IMR-90 (cell line): ENCODE measurements around the gene GNB2. TPM values are rescaled to one million over a fixed set of nuclear protein-coding genes. Genes with fewer than 3 reads are reported as not detected.

ENCODE experiments used
- ATAC-seq: fragments of 200-7000 bp; cut with Tn5 transposase; 2 replicates; pipeline ENCODE4 v1.9.1; 2020; ENCODE audit warnings: low read depth, mild to moderate bottlenecking, moderate library complexity
- BruUV-seq: library from RNA; stranded (reverse); fragments of 400-500 nt; replicated peaks from 2 replicates; lab custom pipeline; 2021; lab: Mats Ljungman, UMichigan
- CTCF ChIA-PET: fragments of 300-600 bp; formaldehyde crosslinking; extraction: SDS; loops from one replicate; lab custom pipeline; 2021; ENCODE audit warnings: antibody characterized with exemption; lab: Yijun Ruan, JAX
- POLR2A ChIA-PET: fragments of 300-600 bp; sonication (Branson Sonifier 250); formaldehyde crosslinking; loops from one replicate; lab custom pipeline; 2022; ENCODE audit warnings: antibody characterized with exemption; ENCODE audit not compliant: unreplicated experiment; lab: Charles Lee
- DNase-seq: peaks from one replicate; pipeline ENCODE4 v3.0.0; 2013
- H2AFZ ChIP-seq: replicated peaks from 2 replicates; pipeline ENCODE3; 2013; ENCODE audit warnings: low read length, mild to moderate bottlenecking; ENCODE audit not compliant: poor library complexity
- H2AK5ac ChIP-seq: 2 replicates; pipeline ENCODE4 v1.6.1; 2013; ENCODE audit warnings: low read depth, low read length, inconsistent platforms
- H2AK9ac ChIP-seq: replicated peaks from 2 replicates; pipeline ENCODE3; 2013; ENCODE audit warnings: mild to moderate bottlenecking, low read depth, low read length, moderate library complexity; ENCODE audit not compliant: poor library complexity
- H2BK120ac ChIP-seq: 2 replicates; pipeline ENCODE4 v1.6.1; 2013; ENCODE audit warnings: low read depth, low read length, inconsistent platforms
- H2BK15ac ChIP-seq: 3 replicates; pipeline ENCODE4 v1.6.1; 2013; ENCODE audit warnings: low read depth, low read length, inconsistent platforms
- H2BK20ac ChIP-seq: 2 replicates; pipeline ENCODE4 v1.6.1; 2013; ENCODE audit warnings: low read depth, mild to moderate bottlenecking, inconsistent platforms, low read length, moderate library complexity
- H2BK5ac ChIP-seq: 2 replicates; pipeline ENCODE4 v1.6.1; 2013; ENCODE audit warnings: mild to moderate bottlenecking, low read depth, low read length, inconsistent platforms; ENCODE audit not compliant: poor library complexity, severe bottlenecking
- H3K14ac ChIP-seq: replicated peaks from 2 replicates; pipeline ENCODE4 v1.6.1; 2013; ENCODE audit warnings: low read depth, low read length, inconsistent platforms
- H3K18ac ChIP-seq: 2 replicates; pipeline ENCODE4 v1.6.1; 2013; ENCODE audit warnings: low read depth, low read length, control low read depth
- H3K23ac ChIP-seq: 2 replicates; pipeline ENCODE4 v1.6.1; 2013; ENCODE audit warnings: low read depth, low read length, inconsistent platforms
- H3K27ac ChIP-seq: 2 replicates; pipeline ENCODE4 v1.5.1; 2013; ENCODE audit warnings: mild to moderate bottlenecking, control low read depth, low read length; ENCODE audit not compliant: insufficient read depth
- H3K27me3 ChIP-seq: 2 replicates; pipeline ENCODE4 v1.6.1; 2013; ENCODE audit warnings: low read length; ENCODE audit not compliant: control insufficient read depth, insufficient read depth
- H3K36me3 ChIP-seq: 2 replicates; pipeline ENCODE4 v1.6.1; 2013; ENCODE audit warnings: low read length, mixed read lengths; ENCODE audit not compliant: control insufficient read depth, insufficient read depth
- H3K4ac ChIP-seq: 2 replicates; pipeline ENCODE4 v1.6.1; 2013; ENCODE audit warnings: low read depth, low read length, inconsistent platforms
- H3K4me1 ChIP-seq: 2 replicates; pipeline ENCODE4 v1.6.1; 2013; ENCODE audit warnings: low read length, mixed read lengths; ENCODE audit not compliant: control insufficient read depth, insufficient read depth
- H3K4me2 ChIP-seq: 2 replicates; pipeline ENCODE4 v1.6.1; 2013; ENCODE audit warnings: low read depth, mild to moderate bottlenecking, control low read depth, low read length, moderate library complexity
- H3K4me3 ChIP-seq: 2 replicates; pipeline ENCODE4 v1.5.1; 2013; ENCODE audit warnings: low read depth, mild to moderate bottlenecking, control low read depth, low read length, moderate library complexity; ENCODE audit not compliant: insufficient read depth
- H3K56ac ChIP-seq: 2 replicates; pipeline ENCODE4 v1.6.1; 2013; ENCODE audit warnings: low read length, inconsistent platforms; ENCODE audit not compliant: insufficient read depth; ENCODE audit errors: extremely low read depth
- H3K79me1 ChIP-seq, 2 experiments: 2 replicates each; pipeline ENCODE4 v1.6.1; 2013; ENCODE audit warnings: low read length in 2 of 2, inconsistent platforms in 1 of 2, low read depth in 1 of 2
- H3K9ac ChIP-seq: 2 replicates; pipeline ENCODE4 v1.6.1; 2013; ENCODE audit warnings: low read depth, low read length, control low read depth
- H3K9me1 ChIP-seq: 2 replicates; pipeline ENCODE4 v1.6.1; 2013; ENCODE audit warnings: low read length, inconsistent platforms; ENCODE audit not compliant: insufficient read depth
- H3K9me3 ChIP-seq: 2 replicates; pipeline ENCODE4 v1.6.1; 2013; ENCODE audit warnings: low read length; ENCODE audit not compliant: control insufficient read depth, insufficient read depth
- H4K20me1 ChIP-seq: 2 replicates; pipeline ENCODE4 v1.6.1; 2013; ENCODE audit warnings: low read length, inconsistent platforms; ENCODE audit not compliant: insufficient read depth
- H4K5ac ChIP-seq: 2 replicates; pipeline ENCODE4 v1.6.1; 2013; ENCODE audit warnings: mild to moderate bottlenecking, low read depth, low read length, control low read depth
- H4K8ac ChIP-seq, 2 experiments: 2 replicates each; pipeline ENCODE4 v1.6.1; 2013; ENCODE audit warnings: low read depth in 2 of 2, low read length in 2 of 2, control low read depth in 1 of 2, inconsistent platforms in 1 of 2
- H4K91ac ChIP-seq: 2 replicates; pipeline ENCODE4 v1.6.1; 2013; ENCODE audit warnings: low read depth, low read length, inconsistent platforms; ENCODE audit not compliant: insufficient read depth
- BHLHE40 ChIP-seq: fragments of 150-350 bp; IDR thresholded peaks from 2 replicates; pipeline ENCODE4 v1.6.1; 2016; ENCODE audit warnings: mild to moderate bottlenecking, low read depth, low read length
- CTCF ChIP-seq: conservative IDR thresholded peaks from 2 replicates; pipeline ENCODE4 v1.5.1; 2012; ENCODE audit warnings: mild to moderate bottlenecking, low read depth, low read length, improper control_type of control experiment
- RAD21 ChIP-seq: IDR thresholded peaks from 2 replicates; pipeline ENCODE4 v1.6.1; 2012; ENCODE audit warnings: low read length, improper control_type of control experiment
- WGBS, 2 experiments: methylation state at CpG; one replicate each; pipeline versions ENCODE4 v1.1.5 to v1.1.7; 2013; ENCODE audit warnings: missing lambda C conversion rate in 2 of 2; ENCODE audit not compliant: insufficient read length in 1 of 2; ENCODE audit errors: extremely low coverage in 2 of 2; 5-methylcytosine and 5-hydroxymethylcytosine counted together
- dilution Hi-C: fragments of 300-500 bp; cut with HindIII; formaldehyde crosslinking; loops from one replicate; pipeline ENCODE4 v1.14.3; 2018; ENCODE audit warnings: low sequenced_read_pairs; ENCODE audit not compliant: unreplicated experiment
- in situ Hi-C: fragments of 300-500 bp; cut with MboI; formaldehyde crosslinking; loops from 3 replicates; pipeline ENCODE4 v1.14.3; 2019; ENCODE audit warnings: low sequenced_read_pairs, inconsistent platforms, mixed read lengths
- intact Hi-C: fragments of 100-400 bp; cut with micrococcal nuclease; formaldehyde crosslinking; loops from 2 replicates; pipeline ENCODE4 v1.10.0; 2022
- polyA plus RNA-seq, 3 experiments: library from polyadenylated mRNA; depleted of rRNA; stranded (reverse); fragments of >200 nt; gene quantifications; 2 replicates each; pipeline ENCODE4 v1.2.3, GENCODE V29; 2012; ENCODE audit warnings: low replicate concordance in 1 of 3
- total RNA-seq: library from RNA; depleted of rRNA; stranded (reverse); fragments of >200 nt; gene quantifications from 2 replicates; pipeline ENCODE4 v1.2.3, GENCODE V29; 2012

GNB2 gene
- total and polyA plus RNA-seq, 2 of the 4 experiments (the other 2 are of a cell fraction), result 62.0 to 279 TPM

DNA sequence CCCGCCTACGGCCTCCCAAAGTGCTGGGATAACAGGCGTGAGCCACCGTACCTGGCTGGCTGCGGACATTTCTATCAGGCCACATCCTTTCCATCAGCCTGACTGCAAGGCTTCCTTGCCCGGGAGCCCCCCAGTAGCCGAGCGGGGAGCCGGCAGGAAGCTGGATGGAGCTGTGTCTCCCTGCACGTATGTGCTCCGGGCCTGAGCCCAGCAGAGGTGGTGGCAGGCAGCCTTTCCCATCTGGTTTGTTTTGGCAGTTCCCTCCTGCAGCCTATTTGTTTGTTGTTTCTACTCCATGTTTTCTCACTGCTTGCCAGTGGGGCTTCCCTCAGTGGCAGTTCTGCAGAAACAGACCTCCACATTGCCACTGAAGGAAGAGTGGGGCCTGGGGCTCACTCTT is 37.8 kb downstream of the GNB2 start:
- H3K4me3 ChIP-seq, result no peak overlapping the region
- no peak overlapping the region for H2AK5ac ChIP-seq
- no peak overlapping the region for H4K5ac ChIP-seq
- peak overlapping the region; percentile 23 for H2AK9ac ChIP-seq
- CTCF ChIA-PET, result interaction anchor here (0.7 kb wide), 1 partner anchor 98 kb away, joined by 6 read pairs; no protein-coding TSS in a partner anchor
- no peak overlapping the region for H3K56ac ChIP-seq
- no peak overlapping the region for H3K9ac ChIP-seq
- POLR2A ChIA-PET, result no interaction called here
- H3K4ac ChIP-seq, result no peak overlapping the region
- H2BK20ac ChIP-seq, result no peak overlapping the region
- no peak overlapping the region for H3K14ac ChIP-seq
- 38% methylated on average over 5 of the region's 11 CpGs; no CpG with 5 or more reads in 1 of the 2 experiments for WGBS, 2 experiments
- H3K27ac ChIP-seq, result no peak overlapping the region
- peak overlapping the region; percentile 39 for H2AFZ ChIP-seq
- no peak overlapping the region for H3K18ac ChIP-seq
- ATAC-seq (peak; percentile 14; the same call in 1 of the 2 replicates), DNase-seq (no peak)
- no peak overlapping the region for H4K91ac ChIP-seq
- no peak overlapping the region for H4K8ac ChIP-seq
- H2BK120ac ChIP-seq, result no peak overlapping the region
- peaks cover 3% of the 10 kb centered on the region; the same call in 1 of the 2 replicates for H3K4me1 ChIP-seq
- BruUV-seq, result no TSS peak
- no peak overlapping the region for H2BK15ac ChIP-seq
- intact Hi-C loops (no loop called here), in situ Hi-C loops (loop anchor here (25.0 kb wide), 1 partner anchor 351 kb away; no protein-coding TSS in a partner anchor), dilution Hi-C loops (no loop called here)
- H3K9me3 ChIP-seq, result no peaks in the 10 kb centered on the region
- TF ChIP-seq RAD21 (no peak), BHLHE40 (no peak), CTCF (no peak)
- no peak overlapping the region for H3K4me2 ChIP-seq
- no peak overlapping the region for H2BK5ac ChIP-seq
- H3K36me3 ChIP-seq, result no peaks in the 10 kb centered on the region
- H4K20me1 ChIP-seq, result no peaks in the 10 kb centered on the region
- no peaks in the 10 kb centered on the region for H3K9me1 ChIP-seq
- peaks cover 11 to 20% of the 10 kb centered on the region in 2 experiments for H3K79me1 ChIP-seq
- H3K23ac ChIP-seq, result no peak overlapping the region
- peaks cover 5% of the 10 kb centered on the region; the same call in 1 of the 2 replicates for H3K27me3 ChIP-seq
